ENCODE measurements around the gene ZSCAN22. TPM values are rescaled to one million over a fixed set of nuclear protein-coding genes. Genes with fewer than 3 reads are reported as not detected.

Gene ZSCAN22
- 2.4 and 2.7 TPM in 2 replicates for polyA plus RNA-seq (2013)

- Histone ChIP-seq H3K79me2 (ENCODE audit: control insufficient read depth, insufficient read depth, low read length, poor library complexity) (peaks cover 9% of the 10 kb centered on the region), H2BK120ac (ENCODE audit: insufficient read depth, low read length, poor library complexity) (peak within 1 kb of the TSS; percentile 13), H3K4me2 (ENCODE audit: low read length) (peak within 1 kb of the TSS; percentile 85), H3K18ac (ENCODE audit: low read length) (peak within 1 kb of the TSS; percentile 26), H4K8ac (ENCODE audit: low read depth, low read length) (peak within 1 kb of the TSS; percentile 88), H3K4me1 (ENCODE audit: control insufficient read depth in 1 of 2, insufficient read depth in 2 of 2, low read length in 2 of 2) (peaks cover 0 to 9% of the 10 kb centered on the region in 2 experiments), H2BK12ac (ENCODE audit: low read length) (no peak within 1 kb of the TSS), H2BK5ac (ENCODE audit: low read depth, low read length, poor library complexity) (peak within 1 kb of the TSS; percentile 18), H4K12ac (ENCODE audit: low read depth, low read length) (peak within 1 kb of the TSS; percentile 59), H3K4me3 (ENCODE audit: low read depth, low read length) (peak within 1 kb of the TSS; percentile 92), H4K91ac (ENCODE audit: low read depth, low read length) (peak within 1 kb of the TSS; percentile 61), H3K4ac (ENCODE audit: low read depth, low read length) (peak within 1 kb of the TSS; percentile 47), H3K79me1 (ENCODE audit: low read length) (peaks cover 5% of the 10 kb centered on the region), H3K23ac (ENCODE audit: low read length) (no peak within 1 kb of the TSS), H3K27me3 (ENCODE audit: insufficient read depth, low read length) (no peaks in the 10 kb centered on the region), H3K27ac (ENCODE audit: low read depth, low read length) (peak within 1 kb of the TSS; percentile 25), H2AK5ac (ENCODE audit: low read length) (peak within 1 kb of the TSS; percentile 4), H2AFZ (ENCODE audit: insufficient read depth, low read length, poor library complexity) (peak within 1 kb of the TSS; percentile 88), H3K14ac (ENCODE audit: low read length) (peak within 1 kb of the TSS; percentile 89), H3K36me3 (ENCODE audit: control insufficient read depth in 1 of 2, insufficient read depth in 2 of 2, low read length in 2 of 2) (no peaks in the 10 kb centered on the region), H3K9ac (ENCODE audit: low read length) (peak within 1 kb of the TSS; percentile 95), H3K9me3 (ENCODE audit: insufficient read depth, low read depth, low read length) (peaks cover 2% of the 10 kb centered on the region)
- WGBS (ENCODE audit: extremely low coverage, insufficient coverage, insufficient read length), result no CpG with 5 or more reads among the region's 62 CpGs
- peak; percentile 97 to 98 for DNase-seq
Measured at GRCh38 chr19:58326914-58327726, at the start of gene ZSCAN22. ZSCAN22 (plus strand) TSS chr19:58326994; CDS start chr19:58334803, 7,809 bp downstream.

- Histone ChIP-seq H4K8ac (ENCODE audit: low read depth, low read length) (no peak overlapping the region), H3K4me2 (ENCODE audit: low read length) (no peak overlapping the region), H4K12ac (ENCODE audit: low read depth, low read length) (no peak overlapping the region), H3K79me1 (ENCODE audit: low read length) (peaks cover 7% of the 10 kb centered on the region), H3K27ac (ENCODE audit: low read depth, low read length) (no peak overlapping the region), H2BK5ac (ENCODE audit: low read depth, low read length, poor library complexity) (no peak overlapping the region), H3K4me1 (ENCODE audit: control insufficient read depth in 1 of 2, insufficient read depth in 2 of 2, low read length in 2 of 2) (peaks cover 5 to 7% of the 10 kb centered on the region in 2 experiments), H3K9ac (ENCODE audit: low read length) (no peak overlapping the region), H3K36me3 (ENCODE audit: control insufficient read depth in 1 of 2, insufficient read depth in 2 of 2, low read length in 2 of 2) (peaks cover 5 to 13% of the 10 kb centered on the region in 2 experiments), H3K14ac (ENCODE audit: low read length) (no peak overlapping the region), H3K4me3 (ENCODE audit: low read depth, low read length) (peak overlapping the region; percentile 10), H2AFZ (ENCODE audit: insufficient read depth, low read length, poor library complexity) (no peak overlapping the region), H3K79me2 (ENCODE audit: control insufficient read depth, insufficient read depth, low read length, poor library complexity) (peaks cover 13% of the 10 kb centered on the region), H3K9me3 (ENCODE audit: insufficient read depth, low read depth, low read length) (no peaks in the 10 kb centered on the region), H2AK5ac (ENCODE audit: low read length) (no peak overlapping the region), H3K4ac (ENCODE audit: low read depth, low read length) (no peak overlapping the region), H2BK120ac (ENCODE audit: insufficient read depth, low read length, poor library complexity) (no peak overlapping the region), H3K23ac (ENCODE audit: low read length) (no peak overlapping the region), H4K91ac (ENCODE audit: low read depth, low read length) (no peak overlapping the region), H2BK12ac (ENCODE audit: low read length) (no peak overlapping the region), H3K18ac (ENCODE audit: low read length) (no peak overlapping the region), H3K27me3 (ENCODE audit: insufficient read depth, low read length) (no peaks in the 10 kb centered on the region)
- DNase-seq, result no peak
- no CpG with 5 or more reads among the region's 7 CpGs for WGBS (ENCODE audit: extremely low coverage, insufficient coverage, insufficient read length)
Measured at GRCh38 chr19:58277197-58277596, 49.6 kb upstream of the ZSCAN22 start.

- Histone ChIP-seq H2BK120ac (ENCODE audit: insufficient read depth, low read length, poor library complexity) (no peak overlapping the region), H3K9me3 (ENCODE audit: insufficient read depth, low read depth, low read length) (no peaks in the 10 kb centered on the region)
- WGBS (ENCODE audit: extremely low coverage, insufficient coverage, insufficient read length), result no CpG with 5 or more reads among the region's 25 CpGs
Measured at GRCh38 chr19:58277748-58278540, 48.9 kb upstream of the ZSCAN22 start.

DNA sequence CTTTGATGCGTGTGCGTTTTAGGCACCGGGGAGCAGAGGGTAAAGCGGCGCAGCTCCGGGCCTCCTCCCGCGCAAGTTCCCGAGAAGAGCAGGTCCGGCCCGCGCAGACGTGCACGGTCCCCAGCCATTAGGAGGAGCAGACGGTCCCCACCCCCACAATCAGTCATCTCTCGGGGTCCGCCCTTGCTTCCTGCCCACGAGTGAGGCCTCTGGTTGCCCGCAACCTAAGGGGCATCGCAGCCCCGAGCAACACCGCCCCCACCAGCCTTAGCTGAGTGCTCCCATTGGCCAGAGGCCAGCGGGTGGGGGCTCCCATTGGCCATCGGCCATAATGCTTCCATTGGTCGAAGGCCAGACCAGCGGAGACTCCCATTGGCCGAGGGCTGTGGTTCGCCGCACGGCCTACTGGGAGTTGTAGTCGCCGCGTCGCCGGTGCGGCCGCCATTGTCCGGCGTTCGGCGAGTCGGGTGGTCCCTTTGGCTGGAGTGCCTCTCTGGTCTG is 48.2 kb upstream of the ZSCAN22 start, which contains the start of gene ZNF8:
TSS of gene ZNF8 (plus strand) at position 415 of the 501 bp plus-strand sequence. CDS start 127 bp downstream, outside the sequence.
- no CpG with 5 or more reads among the region's 42 CpGs for WGBS (ENCODE audit: extremely low coverage, insufficient coverage, insufficient read length)

More at GRCh38 chr19:58277748-58278540, 48.9 kb upstream of the ZSCAN22 start:
- Histone ChIP-seq H3K27ac (ENCODE audit: low read depth, low read length) (peak overlapping the region; percentile 48), H3K14ac (ENCODE audit: low read length) (peak overlapping the region; percentile 16), H3K18ac (ENCODE audit: low read length) (no peak overlapping the region), H3K79me1 (ENCODE audit: low read length) (peaks cover 7% of the 10 kb centered on the region), H3K79me2 (ENCODE audit: control insufficient read depth, insufficient read depth, low read length, poor library complexity) (peaks cover 13% of the 10 kb centered on the region), H3K4me2 (ENCODE audit: low read length) (peak overlapping the region; percentile 82), H2BK12ac (ENCODE audit: low read length) (no peak overlapping the region), H4K8ac (ENCODE audit: low read depth, low read length) (peak overlapping the region; percentile 18), H4K91ac (ENCODE audit: low read depth, low read length) (no peak overlapping the region), H3K36me3 (ENCODE audit: control insufficient read depth in 1 of 2, insufficient read depth in 2 of 2, low read length in 2 of 2) (peaks cover 5 to 11% of the 10 kb centered on the region in 2 experiments), H4K12ac (ENCODE audit: low read depth, low read length) (peak overlapping the region; percentile 76), H3K9ac (ENCODE audit: low read length) (peak overlapping the region; percentile 62), H2AK5ac (ENCODE audit: low read length) (peak overlapping the region; percentile 70), H3K27me3 (ENCODE audit: insufficient read depth, low read length) (no peaks in the 10 kb centered on the region), H3K4ac (ENCODE audit: low read depth, low read length) (peak overlapping the region; percentile 49), H3K4me3 (ENCODE audit: low read depth, low read length) (peak overlapping the region; percentile 79), H3K4me1 (ENCODE audit: control insufficient read depth in 1 of 2, insufficient read depth in 2 of 2, low read length in 2 of 2) (peaks cover 5 to 7% of the 10 kb centered on the region in 2 experiments), H2AFZ (ENCODE audit: insufficient read depth, low read length, poor library complexity) (peak overlapping the region; percentile 19), H3K23ac (ENCODE audit: low read length) (no peak overlapping the region), H2BK5ac (ENCODE audit: low read depth, low read length, poor library complexity) (peak overlapping the region; percentile 8)
- DNase-seq, result peak in 1 of 2 donors; percentile 14

More for the DNA sequence above, 48.2 kb upstream of the ZSCAN22 start, which contains the start of gene ZNF8:
- peak within 1 kb of the TSS; percentile 89 for H3K14ac ChIP-seq (ENCODE audit: low read length)
- H3K4ac ChIP-seq (ENCODE audit: low read depth, low read length), result peak within 1 kb of the TSS; percentile 81
- H3K79me1 ChIP-seq (ENCODE audit: low read length), result peaks cover 7% of the 10 kb centered on the region
- peak within 1 kb of the TSS; percentile 67 for H2BK120ac ChIP-seq (ENCODE audit: insufficient read depth, low read length, poor library complexity)
- peak within 1 kb of the TSS; percentile 70 for H2AK5ac ChIP-seq (ENCODE audit: low read length)
- H3K9ac ChIP-seq (ENCODE audit: low read length), result peak within 1 kb of the TSS; percentile 79
- H3K23ac ChIP-seq (ENCODE audit: low read length), result no peak within 1 kb of the TSS
- H4K12ac ChIP-seq (ENCODE audit: low read depth, low read length), result peak within 1 kb of the TSS; percentile 85
- H2BK5ac ChIP-seq (ENCODE audit: low read depth, low read length, poor library complexity), result peak within 1 kb of the TSS; percentile 79
- H3K9me3 ChIP-seq (ENCODE audit: insufficient read depth, low read depth, low read length), result no peaks in the 10 kb centered on the region
- peaks cover 5 to 11% of the 10 kb centered on the region in 2 experiments for H3K36me3 ChIP-seq (ENCODE audit: control insufficient read depth in 1 of 2, insufficient read depth in 2 of 2, low read length in 2 of 2)
- H3K4me1 ChIP-seq (ENCODE audit: control insufficient read depth in 1 of 2, insufficient read depth in 2 of 2, low read length in 2 of 2), result peaks cover 5 to 7% of the 10 kb centered on the region in 2 experiments
- DNase-seq, result peak; percentile 97 to 98
- H4K91ac ChIP-seq (ENCODE audit: low read depth, low read length), result peak within 1 kb of the TSS; percentile 94
- H3K27ac ChIP-seq (ENCODE audit: low read depth, low read length), result peak within 1 kb of the TSS; percentile 67
- H2AFZ ChIP-seq (ENCODE audit: insufficient read depth, low read length, poor library complexity), result peak within 1 kb of the TSS; percentile 71
- no peaks in the 10 kb centered on the region for H3K27me3 ChIP-seq (ENCODE audit: insufficient read depth, low read length)
- H3K79me2 ChIP-seq (ENCODE audit: control insufficient read depth, insufficient read depth, low read length, poor library complexity), result peaks cover 13% of the 10 kb centered on the region
- peak within 1 kb of the TSS; percentile 79 for H3K18ac ChIP-seq (ENCODE audit: low read length)
- peak within 1 kb of the TSS; percentile 94 for H4K8ac ChIP-seq (ENCODE audit: low read depth, low read length)
- peak within 1 kb of the TSS; percentile 91 for H3K4me2 ChIP-seq (ENCODE audit: low read length)
- H3K4me3 ChIP-seq (ENCODE audit: low read depth, low read length), result peak within 1 kb of the TSS; percentile 79
- H2BK12ac ChIP-seq (ENCODE audit: low read length), result no peak within 1 kb of the TSS

Measured in trophoblast cell (in vitro differentiated cells and primary cell).